Measurements from ENCODE around the gene ART3. TPM values are rescaled to one million over a fixed set of nuclear protein-coding genes. Genes with fewer than 3 reads are reported as not detected.

The ART3 gene
- total RNA-seq, 1 donor from 2014 or later: 19.3 TPM

GRCh38 chr4:76160355-76160754 is 85.8 kb downstream of the ART3 start:
- Histone ChIP-seq H3K9me3 (ENCODE audit: control insufficient read depth in 3 of 3, low read length in 3 of 3) (no peaks in the 10 kb centered on the region), H3K36me3 (ENCODE audit: control insufficient read depth in 3 of 3, insufficient read depth in 3 of 3, low read length in 3 of 3) (peaks cover 10 to 52% (median 47%) of the 10 kb centered on the region in 3 donors), H3K27me3 (ENCODE audit: control insufficient read depth in 3 of 3, insufficient read depth in 3 of 3, low read length in 3 of 3) (no peaks in the 10 kb centered on the region), H3K27ac (ENCODE audit: low read depth, low read length) (no peak overlapping the region), H3K4me3 (ENCODE audit: low read length in 3 of 3) (no peak overlapping the region), H3K9ac (ENCODE audit: low read depth in 1 of 3, low read length in 3 of 3) (no peak overlapping the region), H3K4me1 (ENCODE audit: control insufficient read depth in 3 of 3, insufficient read depth in 3 of 3, low read length in 3 of 3) (peaks cover 0 to 5% (median 0%) of the 10 kb centered on the region in 3 donors)

Other genes starting within 250 kb of the ART3 start
- gene PPEF2, start 172.3 kb upstream of the ART3 start, total RNA-seq: not detected
- 13.0 TPM for gene NAAA, start 133.7 kb upstream of the ART3 start, total RNA-seq
- 15.7 TPM for gene SDAD1, start 83.8 kb upstream of the ART3 start, total RNA-seq
- gene CXCL9, start 67.2 kb upstream of the ART3 start, total RNA-seq: 0.52 TPM
- 4.7 TPM for gene CXCL10, start 51.2 kb upstream of the ART3 start, total RNA-seq
- gene CXCL11, start 38.6 kb upstream of the ART3 start, total RNA-seq: 0.52 TPM
- 78.8 TPM for gene NUP54, start 73.7 kb downstream of the ART3 start, total RNA-seq
- gene SCARB2, start 139.1 kb downstream of the ART3 start, total RNA-seq: 125 TPM
- 0.52 TPM for gene FAM47E, start 177.0 kb downstream of the ART3 start, total RNA-seq
- gene STBD1, start 232.0 kb downstream of the ART3 start, total RNA-seq: 27.1 TPM